Activated gamma-delta T cell (primary cell): ENCODE measurements around the gene CFAP44.
"Not testable (repeated sequence)": the region's sequence is repeated elsewhere in the genome, so short reads cannot be mapped to it uniquely, and the experiment has no call there.

Experiments
- DNase-seq: peaks from one replicate; lab custom pipeline; 2025; lab: John Stamatoyannopoulos, UW
- total RNA-seq, 2 donors: gene quantifications; one replicate each; lab custom pipeline; 2026; lab: John Stamatoyannopoulos, UW

CFAP44 gene
- total RNA-seq, result 33.4 to 39.6 reads per million in 2 donors

GRCh38 chr3:113441051-113441770 is at the start of gene CFAP44:
CFAP44 (minus strand) TSS chr3:113441493; CDS start chr3:113433664, 7,829 bp downstream.
- DNase-seq, result peak; percentile 29

- no peak for DNase-seq
These were observed 43.9 kb upstream of the CFAP44 start for GRCh38 chr3:113485161-113485609.

DNA sequence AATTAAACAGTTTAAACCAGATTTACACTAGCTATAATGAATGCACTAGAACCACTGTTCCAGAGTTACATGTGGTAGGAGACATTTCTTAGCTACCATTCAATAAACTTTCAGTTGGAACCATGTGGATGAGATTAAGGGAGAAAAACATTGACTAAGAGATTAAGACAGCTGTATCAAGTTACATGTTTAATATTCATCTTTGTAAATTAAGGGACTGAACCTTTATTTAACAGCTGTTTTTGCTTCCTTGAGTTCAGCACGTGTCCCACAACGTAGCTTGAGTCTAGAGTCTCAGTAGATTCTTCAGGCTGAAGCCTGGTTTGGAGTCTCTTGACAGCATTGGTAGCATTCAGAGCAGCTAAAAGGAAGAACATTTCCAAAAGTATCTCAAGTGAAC is 27.2 kb upstream of the CFAP44 start:
- DNase-seq, result no peak

- DNase-seq, result no peak
These were observed 20.2 kb upstream of the CFAP44 start for GRCh38 chr3:113461488-113461887.

DNA sequence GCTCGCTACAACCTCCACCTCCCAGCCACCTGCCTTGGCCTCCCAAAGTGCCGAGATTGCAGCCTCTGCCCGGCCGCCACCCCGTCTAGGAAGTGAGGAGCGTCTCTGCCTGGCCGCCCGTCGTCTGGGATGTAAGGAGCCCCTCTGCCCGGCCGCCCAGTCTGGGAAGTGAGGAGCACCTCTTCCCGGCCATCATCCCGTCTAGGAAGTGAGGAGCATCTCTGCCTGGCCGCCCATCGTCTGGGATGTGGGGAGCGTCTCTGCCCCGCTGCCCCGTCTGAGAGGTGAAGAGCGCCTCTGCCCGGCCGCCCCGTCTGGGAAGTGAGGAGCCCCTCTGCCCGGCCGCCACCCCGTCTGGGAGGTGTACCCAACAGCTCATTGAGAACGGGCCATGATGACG is 17.3 kb upstream of the CFAP44 start:
- not testable (repeated sequence) for DNase-seq

- no peak for DNase-seq
These were observed 14.2 kb upstream of the CFAP44 start for GRCh38 chr3:113455446-113455845.

- no peak for DNase-seq
These were observed 13.3 kb upstream of the CFAP44 start for GRCh38 chr3:113454630-113455029.

DNA sequence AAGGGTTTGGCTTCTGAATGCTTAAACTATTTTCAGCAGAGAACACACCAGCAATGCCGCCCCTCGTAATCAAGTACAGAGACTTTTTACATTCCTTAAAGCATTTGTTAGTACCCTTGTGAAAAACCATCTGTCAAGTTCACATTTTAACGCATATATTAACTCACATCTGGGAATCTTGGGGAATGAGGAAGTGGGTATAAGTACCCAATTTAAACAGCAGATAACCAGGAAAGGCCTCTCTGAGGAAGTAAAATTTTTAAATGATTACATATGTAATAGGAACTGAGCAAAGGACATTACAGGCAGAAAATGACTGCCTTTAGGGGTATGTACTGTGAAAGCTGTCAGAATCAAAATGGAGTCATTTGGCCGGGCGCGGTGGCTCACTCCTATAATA is 12.8 kb upstream of the CFAP44 start:
- DNase-seq, result no peak

GRCh38 chr3:113450911-113451310 is 9.6 kb upstream of the CFAP44 start:
- DNase-seq, result no peak

DNA sequence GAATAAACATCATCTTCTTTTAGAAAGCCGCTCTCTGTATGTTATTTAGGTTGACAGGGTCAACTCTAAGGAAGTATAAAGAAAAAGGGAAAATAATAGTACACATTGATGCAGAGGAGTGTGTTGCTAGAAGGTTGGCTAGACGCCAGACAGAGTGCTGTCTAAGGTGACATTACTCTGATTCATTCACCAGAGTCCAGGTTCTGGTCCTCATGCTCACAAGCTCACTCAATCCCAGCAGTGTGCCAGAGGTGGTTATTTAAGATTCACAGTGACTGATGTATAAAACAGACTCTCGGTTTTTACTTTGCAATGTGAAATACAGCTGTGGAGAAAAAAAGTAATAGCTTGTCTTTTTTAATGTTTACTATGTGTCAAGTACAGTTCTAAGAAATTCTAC is 1.7 kb downstream of the CFAP44 start:
- DNase-seq, result no peak

GRCh38 chr3:113438224-113438623 is 3.1 kb downstream of the CFAP44 start:
- no peak for DNase-seq

- no peak for DNase-seq
These were observed 3.9 kb downstream of the CFAP44 start for GRCh38 chr3:113437411-113437810.

- no peak for DNase-seq
These were observed 4.5 kb downstream of the CFAP44 start for GRCh38 chr3:113436809-113437208.

- no peak for DNase-seq
These were observed 9.5 kb downstream of the CFAP44 start for GRCh38 chr3:113431811-113432210.

DNA sequence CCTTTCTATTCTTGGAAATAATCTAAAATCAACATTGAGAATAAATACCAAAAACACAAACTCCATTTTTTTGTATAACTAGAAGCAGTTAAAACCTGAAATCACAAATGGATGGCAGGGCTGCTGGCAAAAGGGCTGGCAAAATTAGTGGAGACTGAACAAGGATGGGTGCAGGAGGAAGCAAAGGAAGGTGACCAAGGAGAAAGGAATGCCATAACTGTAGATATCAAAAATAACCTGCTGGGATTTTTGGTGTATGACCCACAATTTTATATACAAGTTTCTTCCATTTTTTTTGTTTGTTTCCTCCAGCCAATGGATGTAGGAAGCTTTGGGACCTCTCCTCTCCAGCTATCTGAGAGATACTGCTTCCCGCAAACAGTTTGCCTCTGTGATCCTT is 12.7 kb downstream of the CFAP44 start:
- no peak for DNase-seq

GRCh38 chr3:113423699-113424098 is 17.6 kb downstream of the CFAP44 start:
- DNase-seq, result no peak

DNA sequence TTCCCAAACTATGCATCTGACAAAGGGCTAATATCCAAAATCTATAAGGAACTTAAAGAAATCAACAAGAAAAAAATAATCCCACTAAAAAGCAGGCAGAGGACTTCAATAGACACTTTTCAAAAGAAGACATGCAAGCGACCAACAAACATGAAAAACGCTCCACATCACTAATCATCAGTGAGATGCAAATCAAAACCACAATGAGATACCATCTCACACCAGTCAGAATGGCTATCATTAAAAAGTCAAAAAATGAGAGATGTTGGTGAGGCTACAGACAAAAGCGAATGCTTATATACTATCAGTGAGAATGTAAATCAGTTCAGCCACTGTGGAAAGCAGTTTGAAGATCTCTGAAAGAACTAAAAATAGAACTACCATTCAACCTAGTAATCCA is 20.2 kb downstream of the CFAP44 start:
- DNase-seq, result no peak

GRCh38 chr3:113409676-113410075 is 31.6 kb downstream of the CFAP44 start:
- DNase-seq, result no peak

- no peak for DNase-seq
These were observed 36.1 kb downstream of the CFAP44 start for GRCh38 chr3:113405180-113405579.

DNA sequence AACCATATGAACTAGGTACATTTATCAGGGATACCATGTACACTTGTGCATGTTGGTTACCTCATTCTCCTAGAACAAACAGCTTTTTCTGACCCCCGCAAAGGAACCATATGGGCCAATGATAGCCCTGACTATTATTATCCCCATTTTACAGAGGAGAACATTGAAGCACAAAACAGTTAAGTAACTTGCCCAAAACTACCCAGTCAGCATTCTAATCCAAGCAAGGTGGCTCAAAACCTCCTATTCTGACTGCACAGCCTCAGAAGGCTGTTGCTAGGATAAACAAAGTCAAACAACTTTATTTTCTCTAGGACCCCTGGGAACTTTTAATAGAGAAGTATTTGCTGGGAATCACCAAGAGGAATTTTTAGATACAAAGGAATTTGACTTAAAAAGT is 36.7 kb downstream of the CFAP44 start:
- no peak for DNase-seq
